Chondrocyte (in vitro differentiated cells): ENCODE data around the gene ESYT2. TPM values are rescaled to one million over a fixed set of nuclear protein-coding genes. Genes with fewer than 3 reads are reported as not detected.

Experiments
- DNase-seq: peaks from one replicate; pipeline ENCODE4 v3.0.0; 2021; ENCODE audit warnings: mixed read lengths, low spot score
- H3K27ac Mint-ChIP-seq: one replicate; pipeline ENCODE4 v1.8.0; 2021; ENCODE audit warnings: mild to moderate bottlenecking, moderate library complexity, mixed read lengths; ENCODE audit not compliant: unreplicated experiment
- H3K27me3 Mint-ChIP-seq: 2 replicates; pipeline ENCODE4 v1.8.0; 2021; ENCODE audit warnings: low read depth, mixed read lengths
- H3K36me3 Mint-ChIP-seq: 2 replicates; pipeline ENCODE4 v1.8.0; 2021; ENCODE audit warnings: low read depth, mixed read lengths
- H3K4me1 Mint-ChIP-seq: 2 replicates; pipeline ENCODE4 v1.8.0; 2021; ENCODE audit warnings: low read depth, mild to moderate bottlenecking, mixed read lengths
- H3K4me3 Mint-ChIP-seq: one replicate; pipeline ENCODE4 v1.8.0; 2021; ENCODE audit warnings: mild to moderate bottlenecking, moderate library complexity, mixed read lengths; ENCODE audit not compliant: unreplicated experiment
- H3K9me3 Mint-ChIP-seq: 2 replicates; pipeline ENCODE4 v1.8.0; 2021; ENCODE audit warnings: low read depth, mixed read lengths
- CTCF ChIP-seq: fragments of 200-600 bp; sonication (generic); IDR thresholded peaks from 2 replicates; pipeline ENCODE4 v1.5.0; 2021; ENCODE audit warnings: antibody characterized with exemption, mild to moderate bottlenecking, moderate library complexity
- total RNA-seq: library from RNA; stranded (reverse); gene quantifications from 3 replicates; pipeline ENCODE4 v1.2.1, GENCODE V29; 2021

ESYT2 gene
- total RNA-seq, 1 donor from 2014 or later, result 108 TPM

GRCh38 chr7:158868764-158869410 lies 39.6 kb upstream of the ESYT2 start:
- no peak overlapping the region for H3K27ac Mint-ChIP-seq
- H3K4me3 Mint-ChIP-seq, result no peak overlapping the region
- no peak for TF ChIP-seq CTCF
- H3K9me3 Mint-ChIP-seq, result no peaks in the 10 kb centered on the region
- H3K36me3 Mint-ChIP-seq, result peaks cover 11% of the 10 kb centered on the region
- no peak for DNase-seq
- no peaks in the 10 kb centered on the region for H3K27me3 Mint-ChIP-seq
- peaks cover 16% of the 10 kb centered on the region for H3K4me1 Mint-ChIP-seq

GRCh38 chr7:158867214-158867984 lies 38.1 kb upstream of the ESYT2 start:
- no peaks in the 10 kb centered on the region for H3K27me3 Mint-ChIP-seq
- H3K9me3 Mint-ChIP-seq, result no peaks in the 10 kb centered on the region
- H3K27ac Mint-ChIP-seq, result no peak overlapping the region
- DNase-seq, result no peak
- peaks cover 10% of the 10 kb centered on the region for H3K36me3 Mint-ChIP-seq
- peaks cover 20% of the 10 kb centered on the region for H3K4me1 Mint-ChIP-seq
- no peak for TF ChIP-seq CTCF
- no peak overlapping the region for H3K4me3 Mint-ChIP-seq

GRCh38 chr7:158865977-158866376 lies 36.7 kb upstream of the ESYT2 start:
- no peak for DNase-seq
- Mint-ChIP-seq H3K36me3 (peaks cover 3% of the 10 kb centered on the region), H3K27me3 (no peaks in the 10 kb centered on the region), H3K27ac (no peak overlapping the region), H3K9me3 (no peaks in the 10 kb centered on the region), H3K4me3 (no peak overlapping the region), H3K4me1 (peaks cover 20% of the 10 kb centered on the region)
- TF ChIP-seq CTCF, result no peak

- H3K27ac Mint-ChIP-seq, result no peak overlapping the region
- peaks cover 20% of the 10 kb centered on the region for H3K4me1 Mint-ChIP-seq
- no peak overlapping the region for H3K4me3 Mint-ChIP-seq
- no peak for DNase-seq
- TF ChIP-seq CTCF, result no peak
- H3K27me3 Mint-ChIP-seq, result no peaks in the 10 kb centered on the region
- no peaks in the 10 kb centered on the region for H3K36me3 Mint-ChIP-seq
- H3K9me3 Mint-ChIP-seq, result no peaks in the 10 kb centered on the region
Observed at GRCh38 chr7:158865462-158865922, 36.2 kb upstream of the ESYT2 start.

GRCh38 chr7:158864833-158865232 lies 35.5 kb upstream of the ESYT2 start:
- H3K36me3 Mint-ChIP-seq, result no peaks in the 10 kb centered on the region
- H3K4me1 Mint-ChIP-seq, result peaks cover 20% of the 10 kb centered on the region
- no peak for DNase-seq
- H3K27ac Mint-ChIP-seq, result peak overlapping the region; percentile 97
- no peaks in the 10 kb centered on the region for H3K27me3 Mint-ChIP-seq
- no peak for TF ChIP-seq CTCF
- no peaks in the 10 kb centered on the region for H3K9me3 Mint-ChIP-seq
- no peak overlapping the region for H3K4me3 Mint-ChIP-seq
